D341Med (cell line): Measurements from ENCODE around the gene ARHGEF28.

Source experiments
- DNase-seq: peaks from one replicate; pipeline ENCODE4 v3.0.0; 2012; ENCODE audit warnings: low spot score

Gene ARHGEF28

GRCh38 chr5:73623901-73624404 lies 2.0 kb upstream of the ARHGEF28 start:
- no peak for DNase-seq

GRCh38 chr5:73624888-73625287 lies 1.1 kb upstream of the ARHGEF28 start:
- DNase-seq: no peak

GRCh38 chr5:73625372-73625943 lies 538 bp upstream of the ARHGEF28 start:
- no peak for DNase-seq

- no peak for DNase-seq
Observed at GRCh38 chr5:73626814-73627313, 868 bp downstream of the ARHGEF28 start.

GRCh38 chr5:73629456-73629855 lies 3.5 kb downstream of the ARHGEF28 start:
- no peak for DNase-seq

GRCh38 chr5:73630765-73631164 lies 4.8 kb downstream of the ARHGEF28 start:
- DNase-seq: no peak

- DNase-seq: no peak
Observed at GRCh38 chr5:73631500-73631899, 5.5 kb downstream of the ARHGEF28 start.

- DNase-seq: no peak
Observed at GRCh38 chr5:73633060-73633459, 7.1 kb downstream of the ARHGEF28 start.

GRCh38 chr5:73636408-73636807 lies 10.4 kb downstream of the ARHGEF28 start:
- no peak for DNase-seq

GRCh38 chr5:73637565-73637964 lies 11.6 kb downstream of the ARHGEF28 start:
- DNase-seq: peak; percentile 59

GRCh38 chr5:73638344-73639095 lies 12.5 kb downstream of the ARHGEF28 start:
- no peak for DNase-seq

GRCh38 chr5:73640861-73641320 lies 14.9 kb downstream of the ARHGEF28 start:
- no peak for DNase-seq

GRCh38 chr5:73641811-73642210 lies 15.8 kb downstream of the ARHGEF28 start:
- DNase-seq: no peak

GRCh38 chr5:73642344-73642743 lies 16.3 kb downstream of the ARHGEF28 start:
- no peak for DNase-seq

- no peak for DNase-seq
Observed at GRCh38 chr5:73644385-73644963, 18.5 kb downstream of the ARHGEF28 start.

- DNase-seq: no peak
Observed at GRCh38 chr5:73647721-73648120, 21.7 kb downstream of the ARHGEF28 start.

- DNase-seq: no peak
Observed at GRCh38 chr5:73648515-73648914, 22.5 kb downstream of the ARHGEF28 start.

- DNase-seq: no peak
Observed at GRCh38 chr5:73649926-73650325, 23.9 kb downstream of the ARHGEF28 start.

- no peak for DNase-seq
Observed at GRCh38 chr5:73652391-73652790, 26.4 kb downstream of the ARHGEF28 start.

- no peak for DNase-seq
Observed at GRCh38 chr5:73654171-73654811, 28.3 kb downstream of the ARHGEF28 start.

- DNase-seq: no peak
Observed at GRCh38 chr5:73654819-73655318, 28.9 kb downstream of the ARHGEF28 start.

- DNase-seq: no peak
Observed at GRCh38 chr5:73655521-73656160, 29.6 kb downstream of the ARHGEF28 start.
